ENCODE measurements around the gene EHHADH.

Gene EHHADH

DNA sequence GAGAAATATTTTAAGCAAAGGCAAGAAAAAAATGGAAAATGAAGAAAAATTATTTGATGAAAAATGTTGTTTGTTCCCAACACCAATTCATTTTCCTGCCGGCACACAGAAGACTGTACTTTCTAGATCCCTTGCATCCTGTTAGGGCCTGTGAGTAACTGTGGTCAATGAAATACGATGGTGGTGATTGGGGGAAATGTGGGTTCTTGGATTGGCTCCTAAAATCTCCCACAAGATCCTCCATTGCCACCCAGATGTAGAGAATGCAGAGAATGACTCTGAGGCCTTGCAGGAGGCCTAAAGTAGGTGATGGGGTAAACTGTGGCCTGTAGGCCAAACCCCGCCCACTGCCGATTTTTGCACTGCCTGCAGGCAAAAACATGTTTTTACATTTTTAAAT lies 54.6 kb downstream of the EHHADH start:
- H3K27ac ChIP-seq (ENCODE audit: low read depth, low read length, severe bottlenecking): no peak overlapping the region
- no peaks in the 10 kb centered on the region for H3K9me3 ChIP-seq (ENCODE audit: control insufficient read depth, low read length)
- WGBS, 2 experiments (ENCODE audit: insufficient coverage in 2 of 2): no CpG with 5 or more reads among the region's 4 CpGs
- no peaks in the 10 kb centered on the region for H3K4me1 ChIP-seq (ENCODE audit: control insufficient read depth, insufficient read depth, low read length, poor library complexity, severe bottlenecking)
- no peaks in the 10 kb centered on the region for H3K36me3 ChIP-seq (ENCODE audit: control insufficient read depth, insufficient read depth, low read length)
- no peak overlapping the region for H3K4me3 ChIP-seq (ENCODE audit: extremely low read depth, insufficient read depth, low read length, poor library complexity, severe bottlenecking)

DNA sequence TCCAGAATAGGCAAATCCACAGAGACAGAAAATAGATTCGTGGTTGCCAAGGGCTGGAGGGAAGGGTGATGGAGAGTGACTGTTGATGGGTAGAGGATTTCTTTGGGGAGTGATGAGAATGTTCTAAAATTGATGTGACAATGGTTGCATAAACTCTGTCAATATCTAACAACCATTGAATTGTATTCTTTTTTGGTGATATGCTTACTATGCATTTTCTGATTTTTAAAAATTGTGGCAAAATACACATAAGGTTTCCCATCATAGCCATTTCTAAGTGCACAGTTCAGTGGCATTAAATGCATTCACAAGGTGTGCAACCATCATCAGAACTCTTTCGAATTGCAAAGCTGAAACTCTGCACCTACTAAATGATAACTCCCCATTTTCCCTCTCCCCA lies 56.8 kb downstream of the EHHADH start:
- Histone ChIP-seq H3K9me3 (ENCODE audit: control insufficient read depth, low read length) (no peaks in the 10 kb centered on the region), H3K4me3 (ENCODE audit: extremely low read depth, insufficient read depth, low read length, poor library complexity, severe bottlenecking) (no peak overlapping the region), H3K27ac (ENCODE audit: low read depth, low read length, severe bottlenecking) (no peak overlapping the region), H3K4me1 (ENCODE audit: control insufficient read depth, insufficient read depth, low read length, poor library complexity, severe bottlenecking) (no peaks in the 10 kb centered on the region), H3K36me3 (ENCODE audit: control insufficient read depth, insufficient read depth, low read length) (no peaks in the 10 kb centered on the region)
- 78 to 91% methylated on average over 1 to 2 of the region's 2 CpGs for WGBS, 2 experiments (ENCODE audit: insufficient coverage in 2 of 2)

DNA sequence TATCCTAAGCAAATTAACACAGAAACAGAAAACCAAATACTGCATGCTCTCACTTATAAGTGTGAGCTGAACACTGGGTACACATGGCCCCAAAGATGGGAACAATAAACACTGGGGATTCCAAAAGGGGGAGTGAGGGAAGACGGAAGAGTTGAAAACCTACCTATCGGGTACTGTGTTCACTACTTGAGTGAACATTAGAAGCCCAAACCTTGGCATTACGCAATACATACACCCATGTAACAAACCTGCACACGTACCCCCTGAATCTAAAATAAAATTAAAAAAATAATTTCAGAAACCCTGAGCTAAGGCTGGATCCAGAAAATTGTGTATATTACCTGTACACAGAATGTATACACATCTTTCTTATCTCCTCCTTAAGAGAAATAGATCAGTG lies 58.2 kb downstream of the EHHADH start:
- H3K9me3 ChIP-seq (ENCODE audit: control insufficient read depth, low read length): no peaks in the 10 kb centered on the region
- no peaks in the 10 kb centered on the region for H3K36me3 ChIP-seq (ENCODE audit: control insufficient read depth, insufficient read depth, low read length)
- H3K27ac ChIP-seq (ENCODE audit: low read depth, low read length, severe bottlenecking): no peak overlapping the region
- H3K4me3 ChIP-seq (ENCODE audit: extremely low read depth, insufficient read depth, low read length, poor library complexity, severe bottlenecking): no peak overlapping the region
- no peaks in the 10 kb centered on the region for H3K4me1 ChIP-seq (ENCODE audit: control insufficient read depth, insufficient read depth, low read length, poor library complexity, severe bottlenecking)
- WGBS, 2 experiments (ENCODE audit: insufficient coverage in 2 of 2): 93% methylated on average over 3 of the region's 4 CpGs; no CpG with 5 or more reads in 1 of the 2 experiments

- no peak overlapping the region for H3K4me3 ChIP-seq (ENCODE audit: extremely low read depth, insufficient read depth, low read length, poor library complexity, severe bottlenecking)
- no peak overlapping the region for H3K27ac ChIP-seq (ENCODE audit: low read depth, low read length, severe bottlenecking)
- no peaks in the 10 kb centered on the region for H3K36me3 ChIP-seq (ENCODE audit: control insufficient read depth, insufficient read depth, low read length)
- H3K9me3 ChIP-seq (ENCODE audit: control insufficient read depth, low read length): no peaks in the 10 kb centered on the region
- no peaks in the 10 kb centered on the region for H3K4me1 ChIP-seq (ENCODE audit: control insufficient read depth, insufficient read depth, low read length, poor library complexity, severe bottlenecking)
Observed at GRCh38 chr3:185188816-185189215, 65.0 kb downstream of the EHHADH start.

- WGBS, 2 experiments (ENCODE audit: insufficient coverage in 2 of 2): 88 to 100% methylated on average over 1 of the region's 2 CpGs
- Histone ChIP-seq H3K36me3 (ENCODE audit: control insufficient read depth, insufficient read depth, low read length) (no peaks in the 10 kb centered on the region), H3K4me3 (ENCODE audit: extremely low read depth, insufficient read depth, low read length, poor library complexity, severe bottlenecking) (no peak overlapping the region), H3K27ac (ENCODE audit: low read depth, low read length, severe bottlenecking) (no peak overlapping the region), H3K4me1 (ENCODE audit: control insufficient read depth, insufficient read depth, low read length, poor library complexity, severe bottlenecking) (no peaks in the 10 kb centered on the region), H3K9me3 (ENCODE audit: control insufficient read depth, low read length) (no peaks in the 10 kb centered on the region)
Observed at GRCh38 chr3:185187391-185187790, 66.5 kb downstream of the EHHADH start.

- Histone ChIP-seq H3K9me3 (ENCODE audit: control insufficient read depth, low read length) (no peaks in the 10 kb centered on the region), H3K36me3 (ENCODE audit: control insufficient read depth, insufficient read depth, low read length) (no peaks in the 10 kb centered on the region), H3K27ac (ENCODE audit: low read depth, low read length, severe bottlenecking) (no peak overlapping the region), H3K4me3 (ENCODE audit: extremely low read depth, insufficient read depth, low read length, poor library complexity, severe bottlenecking) (no peak overlapping the region), H3K4me1 (ENCODE audit: control insufficient read depth, insufficient read depth, low read length, poor library complexity, severe bottlenecking) (peaks cover 5% of the 10 kb centered on the region)
- 49% methylated on average over 4 of the region's 10 CpGs; no CpG with 5 or more reads in 1 of the 2 experiments for WGBS, 2 experiments (ENCODE audit: insufficient coverage in 2 of 2)
Observed at GRCh38 chr3:185176750-185177359, 77.0 kb downstream of the EHHADH start.

DNA sequence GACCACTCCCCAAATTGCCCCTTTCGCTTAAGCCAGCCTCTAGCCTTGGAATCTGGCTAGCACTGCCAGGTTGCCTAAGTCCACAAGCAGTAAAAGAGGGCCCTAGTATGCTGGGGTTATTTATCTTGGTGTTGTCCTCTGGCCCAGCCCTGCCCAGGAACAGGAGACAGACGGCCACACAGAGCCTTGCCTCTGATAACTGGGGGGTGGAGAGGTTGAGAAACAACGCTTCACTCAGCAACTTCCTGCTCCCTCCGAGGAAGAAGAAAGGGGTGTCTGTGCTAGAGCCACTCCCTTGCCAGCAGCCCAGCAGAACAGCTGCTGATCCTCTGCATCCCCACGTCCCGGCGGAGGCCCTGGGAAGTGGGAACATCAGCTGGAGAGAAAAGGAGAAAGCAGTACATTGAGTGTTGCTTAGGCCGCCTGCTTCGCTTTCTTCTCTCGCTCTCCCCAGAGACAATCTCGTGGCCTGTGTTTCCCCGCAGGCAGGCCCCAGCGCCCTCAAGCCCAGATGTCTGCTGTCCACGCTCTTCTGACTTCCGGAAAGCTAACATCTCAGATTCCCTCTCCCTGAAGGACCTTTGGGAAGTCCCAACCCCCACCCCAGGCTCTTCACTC lies 78.4 kb downstream of the EHHADH start:
- no peaks in the 10 kb centered on the region for H3K9me3 ChIP-seq (ENCODE audit: control insufficient read depth, low read length)
- peak overlapping the region; percentile 94 for H3K27ac ChIP-seq (ENCODE audit: low read depth, low read length, severe bottlenecking)
- H3K4me3 ChIP-seq (ENCODE audit: extremely low read depth, insufficient read depth, low read length, poor library complexity, severe bottlenecking): no peak overlapping the region
- peaks cover 5% of the 10 kb centered on the region for H3K4me1 ChIP-seq (ENCODE audit: control insufficient read depth, insufficient read depth, low read length, poor library complexity, severe bottlenecking)
- H3K36me3 ChIP-seq (ENCODE audit: control insufficient read depth, insufficient read depth, low read length): no peaks in the 10 kb centered on the region
- 14 to 36% methylated on average over 8 to 9 of the region's 15 CpGs for WGBS, 2 experiments (ENCODE audit: insufficient coverage in 2 of 2)

DNA sequence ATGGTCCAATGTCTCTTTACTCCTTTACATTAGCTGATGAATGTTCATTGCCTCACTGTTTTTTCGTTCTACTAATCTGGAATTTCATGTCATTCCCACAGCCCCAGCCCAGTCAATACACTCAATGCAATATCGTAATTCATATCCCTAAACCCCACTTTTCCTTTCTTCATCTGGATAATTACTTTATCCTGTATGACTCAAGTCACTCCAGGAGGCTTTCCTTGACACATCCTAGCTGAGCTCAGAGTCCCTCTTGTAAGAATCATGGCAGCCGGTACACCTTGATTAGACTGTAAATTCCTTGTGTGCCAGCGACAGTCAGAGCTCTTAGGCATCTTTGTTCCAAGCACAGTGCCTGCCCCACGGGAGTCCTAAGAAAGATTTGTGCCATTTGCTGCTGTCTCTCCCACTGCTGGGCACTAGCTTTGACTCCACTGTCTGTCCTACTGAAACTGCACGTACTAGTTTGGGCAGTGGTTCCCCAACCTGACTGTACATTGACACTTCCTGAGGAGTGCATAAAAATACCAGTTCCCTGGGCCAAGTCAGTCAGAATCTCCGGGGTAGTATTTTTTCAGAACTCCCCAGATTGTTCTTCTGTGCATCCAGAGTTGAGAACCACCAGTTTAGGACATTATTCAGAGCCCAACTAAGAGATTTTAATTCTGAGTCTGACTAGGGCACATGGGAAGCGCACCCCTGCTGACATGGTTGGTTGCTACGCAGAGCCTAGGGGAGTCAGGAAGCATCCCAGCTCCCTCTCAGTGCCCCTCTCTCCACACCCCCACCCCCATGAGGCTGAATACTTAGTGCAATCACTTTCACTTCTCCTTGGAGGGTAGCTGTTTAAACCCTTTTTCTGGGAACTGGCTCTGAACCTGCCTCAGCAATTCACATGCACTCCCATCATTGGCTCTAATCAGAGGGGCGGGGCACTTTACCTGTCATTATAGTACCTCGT lies 81.5 kb downstream of the EHHADH start:
- no peak overlapping the region for H3K27ac ChIP-seq (ENCODE audit: low read depth, low read length, severe bottlenecking)
- peaks cover 5% of the 10 kb centered on the region for H3K4me1 ChIP-seq (ENCODE audit: control insufficient read depth, insufficient read depth, low read length, poor library complexity, severe bottlenecking)
- WGBS, 2 experiments (ENCODE audit: insufficient coverage in 2 of 2): 89 to 92% methylated on average over 9 of the region's 11 CpGs
- no peaks in the 10 kb centered on the region for H3K9me3 ChIP-seq (ENCODE audit: control insufficient read depth, low read length)
- no peaks in the 10 kb centered on the region for H3K36me3 ChIP-seq (ENCODE audit: control insufficient read depth, insufficient read depth, low read length)
- no peak overlapping the region for H3K4me3 ChIP-seq (ENCODE audit: extremely low read depth, insufficient read depth, low read length, poor library complexity, severe bottlenecking)

DNA sequence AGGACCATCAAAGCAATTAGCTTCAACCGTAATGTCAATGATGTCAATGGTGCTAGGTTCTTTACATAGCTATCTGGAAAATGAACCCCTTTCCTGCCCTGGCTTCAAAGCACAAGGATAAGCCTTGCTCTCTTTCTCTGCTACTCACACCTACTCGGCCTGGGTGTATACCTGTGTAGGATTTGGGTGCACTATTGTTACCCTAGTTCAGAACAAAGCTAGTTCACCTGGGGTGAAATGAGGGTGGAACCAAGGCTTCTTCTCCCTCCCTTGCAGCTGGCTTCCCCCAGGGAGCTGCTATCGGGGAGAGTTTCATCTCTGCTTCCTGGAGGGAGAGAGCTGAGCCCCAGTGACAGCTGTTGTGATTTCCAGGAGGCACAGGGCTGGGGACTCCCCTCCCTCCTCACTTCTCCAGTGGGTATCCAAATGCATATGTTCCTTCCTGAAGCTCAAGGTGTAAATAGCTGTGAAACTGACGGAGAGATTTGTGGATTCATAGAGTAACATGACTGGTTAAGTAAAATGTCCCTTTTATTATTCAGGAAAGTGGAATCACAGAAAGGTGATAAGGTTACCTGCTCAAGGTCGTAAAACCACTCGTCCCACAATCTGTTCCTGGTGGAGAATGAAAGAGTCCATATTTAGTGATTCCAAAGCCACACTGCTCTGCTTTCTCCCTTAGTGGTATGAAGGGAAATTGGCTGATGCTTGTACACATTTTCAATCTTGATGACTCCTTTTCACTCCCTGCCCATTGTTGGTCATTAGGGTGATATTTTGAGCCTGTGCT lies 89.2 kb downstream of the EHHADH start:
- Histone ChIP-seq H3K36me3 (ENCODE audit: control insufficient read depth, insufficient read depth, low read length) (no peaks in the 10 kb centered on the region), H3K9me3 (ENCODE audit: control insufficient read depth, low read length) (no peaks in the 10 kb centered on the region), H3K4me3 (ENCODE audit: extremely low read depth, insufficient read depth, low read length, poor library complexity, severe bottlenecking) (no peak overlapping the region), H3K4me1 (ENCODE audit: control insufficient read depth, insufficient read depth, low read length, poor library complexity, severe bottlenecking) (no peaks in the 10 kb centered on the region), H3K27ac (ENCODE audit: low read depth, low read length, severe bottlenecking) (no peak overlapping the region)
- 89 to 93% methylated on average over 3 to 5 of the region's 6 CpGs for WGBS, 2 experiments (ENCODE audit: insufficient coverage in 2 of 2)

DNA sequence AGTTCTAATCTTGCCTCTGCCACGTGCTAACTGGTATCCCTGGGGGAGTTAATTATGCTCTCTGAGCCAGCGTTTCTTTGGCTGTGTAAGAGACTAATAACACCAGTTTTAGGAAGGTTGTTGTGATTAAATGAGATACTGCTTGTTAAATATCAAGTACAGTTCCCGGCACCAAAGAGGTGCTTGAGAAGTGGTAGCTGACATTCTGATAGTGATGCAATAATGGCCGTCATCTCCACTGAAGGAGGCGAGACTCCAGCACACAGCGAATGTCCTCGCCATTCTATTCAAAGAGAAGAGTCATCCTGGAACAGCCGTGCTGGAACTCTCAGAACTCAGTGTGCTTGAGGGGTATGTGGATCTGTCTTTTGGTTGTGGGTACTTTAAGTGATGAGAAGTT lies 91.2 kb downstream of the EHHADH start:
- H3K27ac ChIP-seq (ENCODE audit: low read depth, low read length, severe bottlenecking): no peak overlapping the region
- H3K4me1 ChIP-seq (ENCODE audit: control insufficient read depth, insufficient read depth, low read length, poor library complexity, severe bottlenecking): no peaks in the 10 kb centered on the region
- no peak overlapping the region for H3K4me3 ChIP-seq (ENCODE audit: extremely low read depth, insufficient read depth, low read length, poor library complexity, severe bottlenecking)
- 91% methylated on average over 8 of the region's 8 CpGs for WGBS, 2 experiments (ENCODE audit: insufficient coverage in 2 of 2)
- no peaks in the 10 kb centered on the region for H3K9me3 ChIP-seq (ENCODE audit: control insufficient read depth, low read length)
- no peaks in the 10 kb centered on the region for H3K36me3 ChIP-seq (ENCODE audit: control insufficient read depth, insufficient read depth, low read length)

Measured in mesodermal cell (in vitro differentiated cells).